ENCODE measurements around the gene ACO2. TPM values are rescaled to one million over a fixed set of nuclear protein-coding genes. Genes with fewer than 3 reads are reported as not detected.

Gene ACO2
- polyA plus RNA-seq, 4 donors, result 126 to 294 (median 217) TPM

DNA sequence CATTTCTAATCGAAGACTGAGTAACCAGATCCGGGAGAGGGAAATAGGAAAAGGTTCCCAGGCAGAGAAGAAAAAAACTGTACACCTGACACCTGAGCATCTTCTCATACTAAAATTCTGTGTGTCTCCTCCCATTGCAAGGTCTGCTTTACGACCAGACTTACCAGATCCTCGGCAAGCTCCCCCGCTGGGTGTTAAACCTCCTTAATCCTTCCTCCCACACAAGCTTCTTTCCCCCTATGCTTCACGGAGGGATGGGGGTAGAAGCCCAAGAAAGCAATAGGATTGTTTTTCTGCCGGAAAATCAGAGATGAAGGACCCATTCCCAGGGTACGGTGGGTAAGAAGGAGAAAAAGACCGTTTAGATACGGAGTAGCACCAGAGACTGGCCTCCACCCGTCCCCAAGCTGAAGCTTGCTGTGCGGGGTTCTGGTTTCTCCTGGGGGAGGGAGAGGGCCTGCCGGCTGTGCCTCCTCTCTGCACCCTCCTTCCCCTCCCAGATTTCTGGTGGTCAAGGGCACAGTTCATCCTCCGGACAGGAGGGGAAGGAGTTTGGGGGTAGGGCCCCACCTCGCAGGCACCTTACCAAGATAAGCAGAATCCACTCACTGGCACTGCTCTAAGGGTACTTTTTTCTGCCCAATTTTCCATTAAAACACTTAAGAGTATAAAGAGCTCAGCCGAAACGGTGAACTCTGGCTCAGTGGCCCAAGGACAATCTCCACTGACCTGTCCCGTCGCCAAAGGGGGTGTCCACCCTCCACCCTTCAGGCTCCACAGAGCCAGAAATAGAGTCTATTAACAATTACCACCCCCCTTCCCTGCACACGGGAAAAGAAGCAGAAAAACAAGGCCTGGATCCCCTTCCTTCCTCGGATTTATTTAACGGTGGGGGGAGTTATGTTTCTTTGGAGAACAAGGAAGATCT, 23.5 kb upstream of the ACO2 start:
- H3K36me3 ChIP-seq (ENCODE audit: control insufficient read depth in 3 of 3, insufficient read depth in 2 of 3, low read depth in 1 of 3, low read length in 3 of 3), result peaks cover 0 to 23% (median 2%) of the 10 kb centered on the region in 3 donors
- peaks cover 0 to 22% (median 0%) of the 10 kb centered on the region in 3 donors for H3K4me1 ChIP-seq (ENCODE audit: control insufficient read depth in 3 of 3, insufficient read depth in 2 of 3, low read depth in 1 of 3, low read length in 2 of 3)
- DNase-seq, result peak; percentile 51 to 57
- H3K27me3 ChIP-seq (ENCODE audit: control insufficient read depth in 3 of 3, insufficient read depth in 3 of 3, low read length in 3 of 3), result no peaks in the 10 kb centered on the region
- no peak for FAIRE-seq
- whole genome bisulfite sequencing, 3 donors, result 0 to 1% (median 0%) methylated on average over 22 of the region's 22 CpGs
- H3K4me3 ChIP-seq (ENCODE audit: low read depth in 1 of 3, low read length in 3 of 3), result peak overlapping the region; percentile 68 to 97 (median 90)
- H3K9me3 ChIP-seq (ENCODE audit: control insufficient read depth in 2 of 2, insufficient read depth in 1 of 2, low read depth in 1 of 2, low read length in 1 of 2), result no peaks in the 10 kb centered on the region
- H3K27ac ChIP-seq (ENCODE audit: low read depth in 1 of 3, low read length in 2 of 3), result peak overlapping the region; percentile 81 to 100 (median 95)

DNA sequence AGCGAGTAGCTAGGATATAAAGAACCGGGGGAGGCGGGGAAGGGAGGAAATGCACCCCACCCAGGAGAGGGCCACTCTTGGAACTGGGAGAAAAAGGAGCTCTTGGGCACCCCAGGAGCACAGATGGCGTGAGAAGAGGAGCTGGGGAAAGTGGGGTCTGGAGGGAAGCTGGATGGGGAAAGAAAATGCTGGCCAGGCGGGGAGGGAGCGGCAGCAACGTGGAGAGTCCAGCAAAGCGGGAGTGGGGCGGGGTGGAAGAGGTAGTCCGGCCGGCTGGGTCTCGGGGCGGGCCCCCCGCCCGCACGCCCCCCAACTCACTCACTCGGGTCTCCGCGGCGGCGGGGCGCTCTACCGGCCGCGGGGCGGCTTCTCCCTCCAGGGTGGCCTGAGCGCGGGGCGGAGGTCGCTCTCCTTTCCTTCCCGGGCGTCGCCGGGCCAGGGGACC, 22.8 kb upstream of the ACO2 start:
- WGBS, 3 donors, result 0 to 2% (median 1%) methylated on average over 20 to 34 of the region's 34 CpGs
- no peak for DNase-seq
- FAIRE-seq, result no peak
- Histone ChIP-seq H3K27me3 (ENCODE audit: control insufficient read depth in 3 of 3, insufficient read depth in 3 of 3, low read length in 3 of 3) (no peaks in the 10 kb centered on the region), H3K27ac (ENCODE audit: low read depth in 1 of 3, low read length in 2 of 3) (peak overlapping the region; percentile 81 to 100 (median 95)), H3K36me3 (ENCODE audit: control insufficient read depth in 3 of 3, insufficient read depth in 2 of 3, low read depth in 1 of 3, low read length in 3 of 3) (peaks cover 0 to 16% (median 2%) of the 10 kb centered on the region in 3 donors), H3K9me3 (ENCODE audit: control insufficient read depth in 2 of 2, insufficient read depth in 1 of 2, low read depth in 1 of 2, low read length in 1 of 2) (no peaks in the 10 kb centered on the region), H3K4me3 (ENCODE audit: low read depth in 1 of 3, low read length in 3 of 3) (peak overlapping the region; percentile 68 to 97 (median 90)), H3K4me1 (ENCODE audit: control insufficient read depth in 3 of 3, insufficient read depth in 2 of 3, low read depth in 1 of 3, low read length in 2 of 3) (peaks cover 0 to 22% (median 0%) of the 10 kb centered on the region in 3 donors)

DNA sequence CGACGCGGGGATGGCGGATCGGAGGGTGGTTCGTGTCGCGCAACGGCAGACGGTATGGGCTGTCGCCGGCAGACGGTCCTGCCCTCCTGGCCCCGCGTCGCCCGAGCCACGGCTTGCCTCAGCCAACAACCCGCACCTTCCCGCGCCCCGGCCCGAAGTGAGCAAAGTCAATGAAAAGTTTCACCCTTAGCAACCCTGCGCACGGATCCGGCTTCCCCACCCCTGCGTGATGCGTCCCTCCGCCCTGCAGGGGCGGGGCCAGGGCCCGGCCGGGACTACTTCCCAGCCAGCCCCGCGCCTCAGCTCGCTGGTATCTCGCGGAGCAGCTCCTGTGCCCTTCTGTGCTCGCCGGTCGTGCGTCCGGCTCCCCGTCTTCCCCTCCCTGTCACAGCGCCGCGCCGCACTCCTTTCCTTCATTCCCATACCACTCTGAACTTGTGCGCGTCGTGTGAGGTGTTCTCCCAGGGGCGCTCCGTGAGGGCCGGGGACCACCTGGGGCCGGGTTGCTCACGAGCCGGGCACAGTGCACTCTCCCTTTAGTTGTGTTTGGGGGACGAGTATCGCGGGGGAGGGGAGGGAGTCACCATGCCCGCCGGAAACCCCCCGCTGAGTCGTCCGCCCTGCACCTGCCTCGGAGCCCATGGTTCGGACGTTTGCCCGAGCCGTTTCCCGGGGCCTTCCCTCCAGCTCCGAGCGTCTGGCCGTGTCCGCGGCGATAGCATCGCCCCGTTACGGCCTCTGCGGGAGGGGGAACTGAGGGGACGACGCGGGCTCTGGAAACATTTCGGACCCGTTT, 22.1 kb upstream of the ACO2 start, which contains the start of gene TOB2:
TOB2 (minus strand) TSS at position 163 of the 796 bp plus-strand sequence. CDS start 9,456 bp downstream, outside the sequence.
- H3K9me3 ChIP-seq (ENCODE audit: control insufficient read depth in 2 of 2, insufficient read depth in 1 of 2, low read depth in 1 of 2, low read length in 1 of 2), result no peaks in the 10 kb centered on the region
- FAIRE-seq (no peak), DNase-seq (peak; percentile 95 to 98)
- no peaks in the 10 kb centered on the region for H3K27me3 ChIP-seq (ENCODE audit: control insufficient read depth in 3 of 3, insufficient read depth in 3 of 3, low read length in 3 of 3)
- H3K4me1 ChIP-seq (ENCODE audit: control insufficient read depth in 3 of 3, insufficient read depth in 2 of 3, low read depth in 1 of 3, low read length in 2 of 3), result peaks cover 0 to 22% (median 0%) of the 10 kb centered on the region in 3 donors
- WGBS, 3 donors, result 0 to 1% (median 0%) methylated on average over 70 to 85 of the region's 85 CpGs
- peak within 1 kb of the TSS; percentile 91 to 100 (median 95) for H3K27ac ChIP-seq (ENCODE audit: low read depth in 1 of 3, low read length in 2 of 3)
- H3K36me3 ChIP-seq (ENCODE audit: control insufficient read depth in 3 of 3, insufficient read depth in 2 of 3, low read depth in 1 of 3, low read length in 3 of 3), result peaks cover 0 to 13% (median 2%) of the 10 kb centered on the region in 3 donors
- H3K4me3 ChIP-seq (ENCODE audit: low read depth in 1 of 3, low read length in 3 of 3), result peak within 1 kb of the TSS; percentile 68 to 97 (median 90)

DNA sequence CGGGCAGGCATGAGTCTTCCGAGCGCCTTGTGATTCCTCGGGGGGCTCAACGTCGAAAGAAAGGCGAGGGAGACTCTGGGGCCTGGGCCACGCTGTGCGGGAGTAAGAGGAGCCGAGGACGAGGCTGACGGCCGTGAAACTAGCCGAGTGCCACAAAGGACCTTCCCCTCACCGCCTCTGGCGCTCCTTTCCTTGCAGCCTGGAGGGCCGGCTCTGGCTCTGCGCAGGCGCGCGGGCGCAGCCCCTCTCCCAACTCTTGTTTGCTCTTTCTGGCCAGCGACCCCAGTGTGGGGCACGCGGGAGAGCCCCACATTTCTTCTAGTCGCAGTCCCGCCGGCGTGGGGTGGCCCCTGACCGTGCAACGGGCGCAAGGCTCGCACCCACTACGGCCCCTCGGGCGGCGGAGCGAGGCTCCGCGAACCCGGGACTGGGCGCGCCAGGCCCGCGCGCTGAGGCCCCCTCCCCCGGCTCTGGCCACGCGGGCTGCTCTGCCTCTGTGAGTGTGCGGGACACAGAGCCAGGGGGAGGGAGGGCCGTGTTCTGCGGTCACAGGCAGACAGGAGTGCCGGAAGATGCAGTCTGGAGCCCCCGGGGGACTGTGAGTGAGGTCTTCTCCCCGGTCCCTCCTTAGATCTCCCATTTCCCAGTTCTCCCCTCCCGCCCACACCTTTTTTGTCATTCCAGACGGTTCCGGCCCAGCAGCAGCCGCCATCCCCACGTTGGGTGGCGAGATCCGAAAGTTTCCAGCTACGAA, 21.3 kb upstream of the ACO2 start:
- Histone ChIP-seq H3K27me3 (ENCODE audit: control insufficient read depth in 3 of 3, insufficient read depth in 3 of 3, low read length in 3 of 3) (no peaks in the 10 kb centered on the region), H3K36me3 (ENCODE audit: control insufficient read depth in 3 of 3, insufficient read depth in 2 of 3, low read depth in 1 of 3, low read length in 3 of 3) (peaks cover 0 to 13% (median 2%) of the 10 kb centered on the region in 3 donors), H3K4me1 (ENCODE audit: control insufficient read depth in 3 of 3, insufficient read depth in 2 of 3, low read depth in 1 of 3, low read length in 2 of 3) (peaks cover 0 to 19% (median 0%) of the 10 kb centered on the region in 3 donors), H3K9me3 (ENCODE audit: control insufficient read depth in 2 of 2, insufficient read depth in 1 of 2, low read depth in 1 of 2, low read length in 1 of 2) (no peaks in the 10 kb centered on the region), H3K27ac (ENCODE audit: low read depth in 1 of 3, low read length in 2 of 3) (peak overlapping the region; percentile 91 to 100 (median 95)), H3K4me3 (ENCODE audit: low read depth in 1 of 3, low read length in 3 of 3) (peak overlapping the region; percentile 68 to 97 (median 90))
- FAIRE-seq (no peak), DNase-seq (peak; percentile 64 to 80)
- 0% methylated on average over 54 to 63 of the region's 63 CpGs for WGBS, 3 donors

DNA sequence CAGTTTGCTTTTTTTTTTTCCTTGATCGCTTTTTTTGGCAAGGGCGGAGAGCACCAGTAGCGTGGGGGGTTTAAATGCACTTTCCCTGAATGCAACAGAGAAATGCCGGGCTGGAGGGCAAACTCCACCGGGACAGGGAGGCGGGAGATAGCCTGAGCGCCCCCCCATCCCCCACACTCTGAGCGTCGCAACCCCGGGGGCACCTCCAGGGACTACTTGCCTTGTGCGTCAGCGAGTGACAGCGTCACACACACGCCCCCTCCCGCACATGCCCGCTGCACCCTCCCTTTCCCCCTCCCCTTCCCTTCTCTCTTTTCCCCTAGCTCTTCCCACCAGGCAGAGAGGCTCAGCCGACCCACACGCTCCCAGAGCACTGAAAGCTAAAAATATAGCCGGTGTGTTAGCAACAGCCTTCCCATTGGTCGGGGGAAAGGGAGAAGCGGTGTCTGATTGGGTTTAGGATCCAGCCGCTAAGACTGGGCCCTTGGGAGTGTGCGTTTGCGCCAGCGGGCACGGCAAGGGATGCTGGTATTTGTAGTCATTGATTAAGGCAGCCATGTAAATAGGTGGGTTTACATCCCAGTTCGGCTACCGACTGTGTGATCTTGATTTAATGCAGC, 20.6 kb upstream of the ACO2 start:
- DNase-seq (peak; percentile 99 to 100), FAIRE-seq (peak; percentile 92)
- Histone ChIP-seq H3K36me3 (ENCODE audit: control insufficient read depth in 3 of 3, insufficient read depth in 2 of 3, low read depth in 1 of 3, low read length in 3 of 3) (peaks cover 0 to 8% (median 0%) of the 10 kb centered on the region in 3 donors), H3K27ac (ENCODE audit: low read depth in 1 of 3, low read length in 2 of 3) (peak overlapping the region; percentile 91 to 100 (median 95)), H3K4me1 (ENCODE audit: control insufficient read depth in 3 of 3, insufficient read depth in 2 of 3, low read depth in 1 of 3, low read length in 2 of 3) (peaks cover 0 to 13% (median 0%) of the 10 kb centered on the region in 3 donors), H3K4me3 (ENCODE audit: low read depth in 1 of 3, low read length in 3 of 3) (peak overlapping the region; percentile 68 to 97 (median 90)), H3K27me3 (ENCODE audit: control insufficient read depth in 3 of 3, insufficient read depth in 3 of 3, low read length in 3 of 3) (no peaks in the 10 kb centered on the region), H3K9me3 (ENCODE audit: control insufficient read depth in 2 of 2, insufficient read depth in 1 of 2, low read depth in 1 of 2, low read length in 1 of 2) (no peaks in the 10 kb centered on the region)
- WGBS, 3 donors, result 0% methylated on average over 26 to 28 of the region's 28 CpGs

DNA sequence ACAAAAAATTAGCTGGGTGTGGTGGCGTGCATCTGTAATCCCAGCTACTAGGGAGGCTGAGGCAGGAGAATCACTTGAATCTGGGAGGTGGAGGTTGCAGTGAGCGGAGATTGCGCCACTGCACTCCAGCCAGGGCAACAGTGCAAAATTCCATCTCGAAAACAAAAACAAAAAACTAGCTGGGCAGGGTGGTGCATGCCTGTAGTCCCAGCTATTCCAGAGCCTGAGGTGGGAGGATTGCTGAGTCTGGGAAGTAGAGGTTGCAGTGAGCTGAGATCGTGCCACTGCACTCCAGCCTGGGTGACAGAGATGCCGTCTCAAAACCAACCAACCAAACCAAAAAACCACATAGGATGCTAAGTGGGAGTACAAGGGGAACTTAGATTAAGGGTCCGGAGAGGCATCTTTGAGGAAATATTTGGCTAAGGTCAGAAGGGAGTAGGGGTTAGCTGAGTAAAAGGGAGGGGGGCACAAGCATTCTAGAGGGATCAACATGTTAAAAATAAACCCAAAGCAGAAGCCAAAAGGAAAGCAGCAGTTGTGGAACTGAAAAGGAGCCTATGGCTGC, 10.7 kb upstream of the ACO2 start:
- no peaks in the 10 kb centered on the region for H3K9me3 ChIP-seq (ENCODE audit: control insufficient read depth in 2 of 2, insufficient read depth in 1 of 2, low read depth in 1 of 2, low read length in 1 of 2)
- H3K27me3 ChIP-seq (ENCODE audit: control insufficient read depth in 3 of 3, insufficient read depth in 3 of 3, low read length in 3 of 3), result no peaks in the 10 kb centered on the region
- no peak for FAIRE-seq
- no peak overlapping the region for H3K4me3 ChIP-seq (ENCODE audit: low read depth in 1 of 3, low read length in 3 of 3)
- H3K27ac ChIP-seq (ENCODE audit: low read depth in 1 of 3, low read length in 2 of 3), result no peak overlapping the region
- peaks cover 0 to 47% (median 5%) of the 10 kb centered on the region in 3 donors for H3K36me3 ChIP-seq (ENCODE audit: control insufficient read depth in 3 of 3, insufficient read depth in 2 of 3, low read depth in 1 of 3, low read length in 3 of 3)
- WGBS, 3 donors, result 82 to 88% (median 87%) methylated on average over 7 of the region's 7 CpGs
- no peak for DNase-seq
- H3K4me1 ChIP-seq (ENCODE audit: control insufficient read depth in 3 of 3, insufficient read depth in 2 of 3, low read depth in 1 of 3, low read length in 2 of 3), result peaks cover 0 to 5% (median 0%) of the 10 kb centered on the region in 3 donors

DNA sequence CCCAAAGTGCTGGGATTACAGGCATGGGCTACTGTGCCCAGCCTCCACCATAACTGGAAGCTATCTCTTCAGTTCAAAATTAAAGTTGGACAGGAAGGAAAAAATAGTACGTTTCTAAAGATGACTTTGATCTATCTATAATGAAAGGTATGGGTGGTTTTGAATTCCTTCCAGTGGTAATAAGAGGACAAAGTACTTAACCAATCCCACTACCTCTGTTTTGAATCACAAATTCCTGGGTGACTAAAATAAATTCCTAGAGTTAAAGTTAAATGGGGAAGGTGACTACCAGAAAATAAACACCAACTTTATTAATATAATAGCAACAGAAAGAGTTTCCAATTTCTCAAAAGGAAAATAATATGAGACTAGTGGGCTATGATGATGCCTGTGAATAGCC, 9.5 kb upstream of the ACO2 start:
- no peak for DNase-seq
- Histone ChIP-seq H3K27ac (ENCODE audit: low read depth in 1 of 3, low read length in 2 of 3) (no peak overlapping the region), H3K27me3 (ENCODE audit: control insufficient read depth in 3 of 3, insufficient read depth in 3 of 3, low read length in 3 of 3) (no peaks in the 10 kb centered on the region), H3K36me3 (ENCODE audit: control insufficient read depth in 3 of 3, insufficient read depth in 2 of 3, low read depth in 1 of 3, low read length in 3 of 3) (peaks cover under 1 to 53% (median 10%) of the 10 kb centered on the region in 3 donors), H3K4me1 (ENCODE audit: control insufficient read depth in 3 of 3, insufficient read depth in 2 of 3, low read depth in 1 of 3, low read length in 2 of 3) (peaks cover 0 to 5% (median 0%) of the 10 kb centered on the region in 3 donors), H3K9me3 (ENCODE audit: control insufficient read depth in 2 of 2, insufficient read depth in 1 of 2, low read depth in 1 of 2, low read length in 1 of 2) (no peaks in the 10 kb centered on the region), H3K4me3 (ENCODE audit: low read depth in 1 of 3, low read length in 3 of 3) (no peak overlapping the region)
- no peak for FAIRE-seq
- 32 to 53% (median 32%) methylated on average over 1 of the region's 1 CpG for WGBS, 3 donors
